ENCODE results near the gene MEGF10.
"Not testable (repeated sequence)": the region's sequence is repeated elsewhere in the genome, so short reads cannot be mapped to it uniquely, and the experiment has no call there.

MEGF10 gene

GRCh38 chr5:127290019-127290945, at the start of gene MEGF10:
Gene MEGF10 (plus strand): TSS chr5:127290796. CDS start chr5:127331309, 40,513 bp downstream.
- DNase-seq: no peak

- DNase-seq: no peak
Observed at GRCh38 chr5:127243011-127243410, 47.6 kb upstream of the MEGF10 start.

- DNase-seq: no peak
Observed at GRCh38 chr5:127254729-127255284, 35.8 kb upstream of the MEGF10 start.

- DNase-seq: no peak
Observed at GRCh38 chr5:127256886-127257597, 33.6 kb upstream of the MEGF10 start.

- DNase-seq: no peak
Observed at GRCh38 chr5:127260686-127261085, 29.9 kb upstream of the MEGF10 start.

- not testable (repeated sequence) for DNase-seq
Observed at GRCh38 chr5:127265473-127265872, 25.1 kb upstream of the MEGF10 start.

- DNase-seq: not testable (repeated sequence)
Observed at GRCh38 chr5:127268342-127268741, 22.3 kb upstream of the MEGF10 start.

GRCh38 chr5:127270713-127271112, 19.9 kb upstream of the MEGF10 start:
- DNase-seq: not testable (repeated sequence)

GRCh38 chr5:127275641-127276193, 14.9 kb upstream of the MEGF10 start:
- no peak for DNase-seq

GRCh38 chr5:127280491-127281220, 9.9 kb upstream of the MEGF10 start:
- no peak for DNase-seq

GRCh38 chr5:127281609-127282008, 9.0 kb upstream of the MEGF10 start:
- no peak for DNase-seq

- DNase-seq: no peak
Observed at GRCh38 chr5:127288676-127289075, 1.9 kb upstream of the MEGF10 start.

- no peak for DNase-seq
Observed at GRCh38 chr5:127290946-127291693, 524 bp downstream of the MEGF10 start.

GRCh38 chr5:127292030-127292735, 1.6 kb downstream of the MEGF10 start:
- no peak for DNase-seq

- DNase-seq: no peak
Observed at GRCh38 chr5:127293373-127293772, 2.8 kb downstream of the MEGF10 start.

GRCh38 chr5:127294829-127295228, 4.2 kb downstream of the MEGF10 start:
- no peak for DNase-seq

- DNase-seq: no peak
Observed at GRCh38 chr5:127295454-127295853, 4.9 kb downstream of the MEGF10 start.

- no peak for DNase-seq
Observed at GRCh38 chr5:127296321-127296720, 5.7 kb downstream of the MEGF10 start.

GRCh38 chr5:127296894-127297293, 6.3 kb downstream of the MEGF10 start:
- DNase-seq: not testable (repeated sequence)

- no peak for DNase-seq
Observed at GRCh38 chr5:127297348-127298035, 6.9 kb downstream of the MEGF10 start.

- DNase-seq: no peak
Observed at GRCh38 chr5:127298036-127298429, 7.4 kb downstream of the MEGF10 start.
